Effector CD8-positive, alpha-beta T cell (primary cell): Measurements from ENCODE around the gene ELN.
"Not testable (repeated sequence)": the region's sequence is repeated elsewhere in the genome, so short reads cannot be mapped to it uniquely, and the experiment has no call there.

Experiments
- DNase-seq: peaks from one replicate; lab custom pipeline; 2025; lab: John Stamatoyannopoulos, UW

The ELN gene

GRCh38 chr7:74000489-74001149 is 27.4 kb upstream of the ELN start:
- DNase-seq: no peak

- no peak for DNase-seq
These were observed 26.9 kb upstream of the ELN start for GRCh38 chr7:74001150-74001494.

- no peak for DNase-seq
These were observed 25.4 kb upstream of the ELN start for GRCh38 chr7:74002474-74003017.

DNA sequence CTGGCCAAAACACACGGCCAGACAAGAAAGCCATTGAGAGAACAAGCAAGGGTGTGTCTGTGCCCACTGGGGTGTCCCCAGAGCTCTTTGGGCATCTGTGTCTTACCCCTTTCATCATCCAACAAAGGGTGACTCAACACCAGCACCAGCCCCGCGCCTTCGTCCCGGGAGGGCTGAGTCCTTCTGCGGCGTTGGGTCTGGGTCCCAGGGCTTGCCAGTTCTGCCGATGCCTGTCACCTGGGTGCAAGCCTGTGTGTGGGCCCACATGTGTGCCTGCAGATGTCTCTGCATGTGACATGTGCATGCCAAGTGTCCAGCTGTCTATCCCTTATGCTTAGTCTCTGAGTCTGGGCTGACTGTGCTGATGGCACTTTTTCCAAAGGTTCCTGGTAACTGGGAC is 24.4 kb upstream of the ELN start:
- no peak for DNase-seq

DNA sequence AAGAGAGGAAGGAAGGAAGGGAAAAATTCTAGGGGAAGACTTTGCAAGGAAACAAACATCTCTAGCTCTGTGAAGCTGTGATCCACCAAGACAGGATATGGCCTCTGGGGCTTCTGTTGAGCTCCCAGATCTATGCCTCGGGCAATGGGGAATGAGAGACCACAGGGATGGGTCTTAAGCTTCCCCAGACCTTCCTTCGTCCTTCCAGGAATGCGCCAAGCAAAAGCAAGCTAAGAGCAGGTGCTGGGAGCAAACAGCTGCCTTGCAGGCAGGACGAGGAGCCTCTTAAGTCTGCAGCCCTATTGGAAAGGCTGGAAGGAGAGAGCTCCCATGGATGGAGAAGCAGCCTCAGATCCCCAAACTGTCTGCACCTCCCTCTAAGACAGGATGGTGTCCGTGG is 21.9 kb upstream of the ELN start:
- DNase-seq: no peak

DNA sequence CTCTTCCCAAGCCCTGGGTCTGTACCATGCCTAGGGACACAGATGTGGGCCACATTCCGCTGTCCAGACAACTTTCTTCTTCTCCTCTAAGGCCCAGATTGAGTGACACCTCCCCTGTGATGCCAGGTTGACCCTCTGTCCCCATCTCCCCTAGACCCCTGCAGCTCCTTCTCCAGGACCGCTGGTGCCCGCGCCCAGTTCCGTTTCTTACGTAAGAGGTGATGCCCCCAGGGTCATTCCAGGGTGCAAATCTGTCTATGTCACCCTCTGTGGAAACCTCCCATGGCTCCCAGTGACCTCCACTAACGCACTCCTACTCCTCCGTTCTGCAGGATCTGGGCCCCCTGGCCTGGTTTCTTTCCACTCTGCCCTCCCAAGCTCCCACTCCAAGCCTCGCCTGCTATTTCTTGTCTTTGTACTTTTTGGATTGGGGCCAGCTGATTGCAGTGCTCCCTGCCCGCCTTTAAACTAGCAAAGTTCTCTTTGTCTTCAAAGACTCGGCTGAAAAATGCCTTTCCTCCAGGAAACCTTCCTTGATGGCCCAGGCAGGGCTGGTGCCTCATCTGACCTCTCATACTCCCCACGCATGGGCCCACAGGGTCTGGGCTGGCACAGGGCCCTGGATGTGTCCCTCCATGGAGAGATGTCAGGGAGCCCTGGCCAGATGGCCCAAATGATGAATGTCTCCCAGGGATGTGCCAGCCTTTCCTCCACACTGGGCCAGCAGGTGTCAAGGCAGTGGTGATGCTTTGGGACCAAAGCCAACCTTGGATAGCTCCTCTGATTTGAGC is 21.3 kb upstream of the ELN start:
- DNase-seq: no peak

DNA sequence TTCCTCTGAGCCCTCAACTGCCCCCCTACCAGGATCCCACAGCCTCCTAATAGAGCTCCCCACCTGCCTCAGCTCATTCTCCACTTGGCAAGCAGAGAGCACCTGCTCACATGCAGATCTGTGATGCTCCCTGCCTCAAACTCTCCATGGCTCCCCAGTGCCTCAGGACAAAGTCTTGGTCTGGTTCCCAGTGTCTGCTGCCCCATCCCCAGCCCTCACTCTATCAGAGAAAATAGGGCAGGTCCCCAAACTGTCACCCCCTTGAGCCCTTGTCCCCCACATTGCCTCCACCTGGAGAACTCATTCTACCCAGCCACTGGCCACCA is 20.8 kb upstream of the ELN start:
- no peak for DNase-seq

- no peak for DNase-seq
These were observed 19.3 kb upstream of the ELN start for GRCh38 chr7:74008687-74009086.

DNA sequence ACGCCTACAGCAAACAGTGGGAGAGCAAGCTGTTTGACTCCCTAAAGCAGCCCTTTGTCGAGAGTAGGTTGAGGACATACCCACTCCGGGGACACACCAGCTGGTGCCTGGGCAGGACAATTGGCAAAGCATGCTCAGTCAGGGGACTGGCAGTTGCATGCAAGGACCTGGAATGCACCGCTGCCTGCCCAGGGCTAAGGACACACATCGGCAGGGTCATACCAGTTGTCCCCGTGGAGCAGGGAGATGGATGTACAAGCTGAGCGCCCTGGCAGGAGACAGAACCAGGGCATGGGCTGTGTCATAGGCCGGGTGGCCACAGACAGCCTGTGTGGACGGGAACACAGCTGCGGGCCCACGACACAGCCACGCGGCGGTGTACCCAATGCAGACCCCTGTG is 18.3 kb upstream of the ELN start:
- no peak for DNase-seq

- no peak for DNase-seq
These were observed 17.6 kb upstream of the ELN start for GRCh38 chr7:74010407-74010806.

DNA sequence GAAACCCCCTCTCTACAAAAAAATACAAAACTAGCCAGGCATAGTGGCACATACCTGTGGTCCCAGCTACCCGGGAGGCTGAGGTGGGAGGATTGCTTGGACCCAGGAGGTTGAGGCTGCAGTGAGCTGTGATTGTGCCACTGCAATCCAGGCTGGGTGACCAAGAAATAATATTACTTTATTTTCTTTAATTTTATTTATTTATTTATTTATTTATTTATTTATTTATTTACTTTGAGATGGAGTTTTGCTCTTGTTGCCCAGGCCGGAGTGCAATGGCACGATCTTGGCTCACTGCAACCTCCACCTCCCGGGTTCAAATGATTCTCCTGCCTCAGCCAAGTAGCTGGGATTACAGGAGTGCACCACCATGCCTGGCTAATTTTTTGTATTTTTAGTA is 16.6 kb upstream of the ELN start:
- DNase-seq: not testable (repeated sequence)

GRCh38 chr7:74012842-74013249 is 15.1 kb upstream of the ELN start:
- no peak for DNase-seq

DNA sequence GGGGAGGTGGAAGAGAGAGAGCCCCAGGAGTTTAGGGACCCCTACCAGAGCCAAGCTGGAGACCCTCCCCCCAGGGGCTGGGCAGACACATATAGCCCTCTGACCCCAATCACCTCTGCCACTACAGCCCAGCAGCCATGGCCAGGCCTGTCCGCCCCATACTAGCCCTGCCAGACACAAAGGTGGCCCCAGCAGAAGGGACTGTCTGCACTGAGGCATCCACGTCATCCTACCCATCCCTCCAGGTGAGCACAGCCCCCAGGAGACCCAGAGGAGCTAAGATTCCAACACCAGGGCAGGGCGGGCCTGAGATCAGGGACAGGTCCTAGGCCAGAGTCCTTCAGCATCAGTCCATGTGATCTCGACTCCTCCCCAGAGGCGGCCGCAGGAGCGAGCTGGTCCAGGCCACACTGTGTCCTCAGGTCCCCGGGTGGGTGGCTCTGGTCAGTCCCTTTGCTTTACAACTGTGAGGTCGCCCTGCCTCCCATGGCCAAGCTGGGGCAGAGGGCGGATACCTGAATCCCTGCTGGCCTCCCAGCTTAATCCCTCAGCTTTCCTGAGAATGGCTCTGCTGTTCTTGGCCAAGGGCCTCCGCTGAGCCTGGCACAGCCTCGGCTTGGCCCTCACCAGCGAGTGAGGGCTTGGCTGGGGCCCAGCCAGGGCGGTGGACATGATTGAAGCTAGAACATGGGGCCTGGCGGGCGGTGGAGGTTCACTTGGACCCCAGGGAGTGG is 14.3 kb upstream of the ELN start:
- DNase-seq: no peak

GRCh38 chr7:74014931-74015330 is 13.0 kb upstream of the ELN start:
- no peak for DNase-seq

- no peak for DNase-seq
These were observed 12.3 kb upstream of the ELN start for GRCh38 chr7:74015670-74016069.

DNA sequence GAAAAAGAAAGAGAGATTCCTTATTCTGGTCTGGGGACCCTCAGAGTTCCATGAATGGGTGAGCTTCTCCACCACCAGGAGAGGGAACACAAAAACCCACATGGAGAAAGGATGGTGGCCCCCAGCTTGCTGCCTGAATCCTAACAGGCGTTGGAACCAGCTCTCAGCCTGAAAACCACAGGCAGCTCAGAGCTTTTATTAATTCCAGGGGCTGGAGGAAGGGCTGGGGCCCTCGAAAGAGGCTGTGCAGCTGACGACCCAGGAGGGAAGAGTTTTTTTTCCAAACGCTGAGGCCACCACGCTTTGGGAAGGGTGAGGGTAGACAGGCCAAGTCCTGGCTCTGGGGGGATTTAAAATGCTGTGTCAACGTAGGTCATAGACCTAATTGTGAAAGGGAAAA is 10.8 kb upstream of the ELN start:
- DNase-seq: no peak

GRCh38 chr7:74018246-74018895 is 9.6 kb upstream of the ELN start:
- no peak for DNase-seq

DNA sequence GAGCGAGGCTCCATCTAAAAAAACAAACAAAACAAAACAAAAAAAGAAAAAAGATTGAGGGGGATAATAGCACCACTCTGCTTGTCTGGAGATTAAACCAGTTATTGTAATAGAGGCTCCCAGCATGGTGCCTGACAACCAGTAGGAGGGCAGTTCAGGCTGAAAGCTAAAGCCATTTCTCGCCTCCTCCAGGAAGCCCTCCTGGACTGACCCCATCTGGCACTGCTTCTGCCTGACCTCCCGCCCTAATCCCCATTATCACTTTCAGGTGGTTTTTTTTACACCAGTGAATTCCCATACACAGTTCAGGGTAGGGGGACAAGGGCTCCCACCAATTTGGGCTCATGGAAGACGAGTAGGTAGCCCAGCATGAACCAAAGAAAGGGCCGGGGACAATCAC is 8.8 kb upstream of the ELN start:
- DNase-seq: no peak

DNA sequence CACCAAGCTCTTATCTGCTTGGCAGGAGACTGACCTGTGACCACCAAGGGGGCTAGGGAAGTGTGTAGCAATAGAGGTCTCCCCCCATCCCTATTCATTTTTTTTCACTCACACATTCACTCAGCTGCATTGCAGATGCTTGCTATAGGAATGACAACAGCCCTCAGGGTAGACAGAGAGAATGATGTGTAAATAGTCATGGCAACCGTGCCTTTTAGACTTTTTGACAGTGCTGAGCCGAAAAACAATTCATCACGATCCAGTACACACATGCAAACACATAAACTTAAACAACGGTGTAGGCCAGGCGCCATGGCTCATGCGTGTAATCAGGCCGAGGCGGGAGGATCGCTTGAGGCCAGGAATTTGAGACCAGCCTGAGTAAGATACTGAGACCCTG is 7.6 kb upstream of the ELN start:
- no peak for DNase-seq

- no peak for DNase-seq
These were observed 6.2 kb upstream of the ELN start for GRCh38 chr7:74021546-74022320.

- DNase-seq: no peak
These were observed 5.5 kb upstream of the ELN start for GRCh38 chr7:74022507-74022906.

DNA sequence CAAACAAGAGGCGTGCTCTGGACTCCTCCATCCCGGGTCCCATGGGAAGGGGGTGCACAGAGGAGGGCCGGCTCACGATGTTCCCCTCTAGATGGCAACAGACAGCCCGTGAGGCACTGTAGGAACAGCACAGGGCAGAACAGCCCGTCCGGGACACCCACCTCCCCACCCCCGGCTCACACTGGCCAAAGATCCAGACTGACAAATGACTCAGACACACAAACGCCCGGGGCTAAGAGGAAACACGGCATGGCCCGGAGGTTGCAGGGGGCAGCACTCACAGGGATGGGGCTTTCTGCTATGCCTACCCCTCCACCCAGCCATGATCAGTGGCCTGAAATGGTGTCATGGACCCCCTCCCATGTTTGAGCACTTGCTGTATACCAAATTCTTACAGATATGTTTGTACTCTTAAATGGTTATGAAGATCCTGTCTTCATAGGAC is 4.9 kb upstream of the ELN start:
- DNase-seq: no peak
